ENCODE data around the gene GPI. TPM values are rescaled to one million over a fixed set of nuclear protein-coding genes. Genes with fewer than 3 reads are reported as not detected.
"Not testable (repeated sequence)": the region's sequence is repeated elsewhere in the genome, so short reads cannot be mapped to it uniquely, and the experiment has no call there.

GPI gene
- total RNA-seq, 1 donor from 2014 or later = 136 TPM

DNA sequence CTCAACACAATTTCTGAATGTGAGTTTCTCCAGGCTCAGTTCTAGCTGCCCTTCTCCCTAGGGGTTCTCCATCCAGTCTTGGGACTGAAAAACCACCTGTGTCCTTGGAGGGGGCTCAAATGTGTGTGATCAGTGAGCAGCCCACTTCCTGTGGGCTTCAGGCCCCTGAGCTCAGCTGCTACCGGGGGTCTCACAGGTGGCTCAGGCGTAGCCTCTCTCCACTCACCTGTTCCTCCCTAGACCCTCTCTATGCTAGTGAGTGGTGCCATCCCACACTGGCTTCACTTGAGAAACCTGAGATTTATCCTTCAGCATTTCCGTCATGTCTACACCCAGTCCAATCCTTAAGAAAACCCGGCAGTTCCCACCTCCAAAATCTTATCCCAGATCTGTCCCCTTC, 39.8 kb upstream of the GPI start:
- Histone ChIP-seq H3K27me3 (ENCODE audit: low read depth) (no peaks in the 10 kb centered on the region), H3K4me3 (no peak overlapping the region), H3K27ac (no peak overlapping the region), H3K4me1 (peaks cover 6% of the 10 kb centered on the region), H3K36me3 (peaks cover 95% of the 10 kb centered on the region), H3K9me3 (no peaks in the 10 kb centered on the region)
- TF ChIP-seq, protein P1, sequence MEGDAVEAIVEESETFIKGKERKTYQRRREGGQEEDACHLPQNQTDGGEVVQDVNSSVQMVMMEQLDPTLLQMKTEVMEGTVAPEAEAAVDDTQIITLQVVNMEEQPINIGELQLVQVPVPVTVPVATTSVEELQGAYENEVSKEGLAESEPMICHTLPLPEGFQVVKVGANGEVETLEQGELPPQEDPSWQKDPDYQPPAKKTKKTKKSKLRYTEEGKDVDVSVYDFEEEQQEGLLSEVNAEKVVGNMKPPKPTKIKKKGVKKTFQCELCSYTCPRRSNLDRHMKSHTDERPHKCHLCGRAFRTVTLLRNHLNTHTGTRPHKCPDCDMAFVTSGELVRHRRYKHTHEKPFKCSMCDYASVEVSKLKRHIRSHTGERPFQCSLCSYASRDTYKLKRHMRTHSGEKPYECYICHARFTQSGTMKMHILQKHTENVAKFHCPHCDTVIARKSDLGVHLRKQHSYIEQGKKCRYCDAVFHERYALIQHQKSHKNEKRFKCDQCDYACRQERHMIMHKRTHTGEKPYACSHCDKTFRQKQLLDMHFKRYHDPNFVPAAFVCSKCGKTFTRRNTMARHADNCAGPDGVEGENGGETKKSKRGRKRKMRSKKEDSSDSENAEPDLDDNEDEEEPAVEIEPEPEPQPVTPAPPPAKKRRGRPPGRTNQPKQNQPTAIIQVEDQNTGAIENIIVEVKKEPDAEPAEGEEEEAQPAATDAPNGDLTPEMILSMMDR (IDR thresholded peaks at IDR 0.05) = no peak
- no peak for DNase-seq
- ATAC-seq = no peak
- intact Hi-C loops (cut with DNase I) = no loop called here

DNA sequence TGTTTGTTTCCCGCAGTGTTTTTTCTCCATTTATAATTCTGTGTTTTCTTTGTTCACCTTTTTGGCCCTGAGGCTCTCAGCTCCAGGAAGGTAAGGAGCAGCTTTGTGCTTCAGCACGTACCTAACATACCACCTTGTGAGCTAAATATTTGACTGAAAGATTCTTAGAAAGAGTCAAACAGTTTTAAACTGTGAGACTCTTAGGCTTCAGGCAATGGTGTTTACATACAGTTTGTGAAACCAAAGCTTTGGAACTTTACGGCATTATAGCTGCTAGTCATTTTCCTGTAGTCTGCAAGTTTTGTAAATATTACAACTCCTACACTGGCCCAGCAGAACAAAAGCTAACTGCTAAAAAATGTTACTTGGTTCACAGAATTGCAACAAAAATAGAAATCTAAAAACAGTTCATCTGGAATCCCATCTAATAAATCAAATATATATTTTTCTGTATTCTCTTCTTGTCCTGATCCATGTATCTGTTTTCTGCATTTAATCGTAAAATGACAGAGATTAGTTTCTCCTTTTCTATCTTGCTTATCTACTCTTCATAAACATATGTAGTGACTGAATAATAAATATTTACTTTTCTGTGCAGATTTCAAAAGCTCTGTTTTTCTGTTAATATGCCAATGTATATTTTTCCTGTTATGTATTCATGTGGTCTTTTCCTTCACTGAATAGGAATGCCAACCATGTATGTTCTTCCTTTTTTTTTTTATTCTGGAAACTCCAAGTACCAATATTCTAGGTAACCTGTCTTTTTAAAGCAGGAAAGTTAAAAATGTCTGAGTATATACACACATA, 38.8 kb upstream of the GPI start:
- DNase-seq (no peak), ATAC-seq (no peak)
- no peaks in the 10 kb centered on the region for H3K9me3 ChIP-seq
- H3K36me3 ChIP-seq = peaks cover 95% of the 10 kb centered on the region
- H3K4me1 ChIP-seq = peaks cover 7% of the 10 kb centered on the region
- no peak overlapping the region for H3K4me3 ChIP-seq
- no peak overlapping the region for H3K27ac ChIP-seq
- TF ChIP-seq, protein P1 (IDR thresholded peaks at IDR 0.05) = no peak
- no peaks in the 10 kb centered on the region for H3K27me3 ChIP-seq (ENCODE audit: low read depth)
- intact Hi-C loops (cut with DNase I) = no loop called here

DNA sequence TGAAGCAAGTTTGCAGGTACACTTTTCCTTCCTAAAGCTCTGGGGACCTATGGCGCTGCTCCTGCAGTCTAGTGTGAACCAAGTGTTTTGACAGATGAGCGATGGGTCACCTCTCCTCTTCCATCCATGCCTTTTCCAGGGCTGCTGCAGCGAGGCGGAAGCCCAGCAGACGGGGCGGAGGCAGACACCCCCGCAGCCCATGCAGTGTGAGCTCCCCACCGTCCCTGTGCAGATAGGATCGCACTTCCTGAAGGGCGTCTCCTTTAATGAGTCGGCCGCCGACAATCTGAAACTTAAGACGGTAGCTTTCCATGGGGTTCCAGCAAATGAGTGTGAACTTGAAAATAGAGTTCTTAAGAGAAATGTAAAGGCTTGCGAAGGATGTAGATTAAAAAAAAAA, 37.1 kb upstream of the GPI start:
- ATAC-seq = peak; percentile 26 to 38
- H3K4me1 ChIP-seq = peaks cover 18% of the 10 kb centered on the region
- TF ChIP-seq, protein P1 (IDR thresholded peaks at IDR 0.05) = no peak
- no peaks in the 10 kb centered on the region for H3K9me3 ChIP-seq
- H3K36me3 ChIP-seq = peaks cover 92% of the 10 kb centered on the region
- intact Hi-C loops (cut with DNase I) = no loop called here
- H3K4me3 ChIP-seq = no peak overlapping the region
- DNase-seq = no peak
- peak overlapping the region; percentile 49 for H3K27ac ChIP-seq
- no peaks in the 10 kb centered on the region for H3K27me3 ChIP-seq (ENCODE audit: low read depth)

DNA sequence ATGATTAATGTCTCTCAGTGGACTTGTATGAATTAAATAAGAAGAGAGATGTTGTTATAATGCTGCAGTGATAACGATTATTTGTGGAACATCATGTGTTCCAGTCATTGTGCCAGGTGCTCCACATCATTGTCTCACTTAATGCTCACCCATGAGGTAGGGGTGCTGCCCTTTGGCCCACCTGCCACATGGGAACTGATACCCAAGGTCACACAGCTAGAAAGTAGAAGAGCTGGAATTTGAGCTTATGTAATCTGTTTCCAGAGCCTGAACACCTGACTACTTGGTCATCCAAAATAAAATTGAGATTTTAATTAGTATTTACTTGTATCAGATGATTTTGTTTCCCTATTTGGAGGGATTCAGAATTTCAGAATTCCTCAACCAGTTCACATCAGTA, 36.0 kb upstream of the GPI start:
- TF ChIP-seq, protein P1 (IDR thresholded peaks at IDR 0.05) = no peak
- H3K36me3 ChIP-seq = peaks cover 94% of the 10 kb centered on the region
- intact Hi-C loops (cut with DNase I) = no loop called here
- H3K4me3 ChIP-seq = no peak overlapping the region
- ATAC-seq = no peak
- no peaks in the 10 kb centered on the region for H3K27me3 ChIP-seq (ENCODE audit: low read depth)
- H3K9me3 ChIP-seq = no peaks in the 10 kb centered on the region
- peaks cover 18% of the 10 kb centered on the region for H3K4me1 ChIP-seq
- no peak overlapping the region for H3K27ac ChIP-seq
- no peak for DNase-seq

DNA sequence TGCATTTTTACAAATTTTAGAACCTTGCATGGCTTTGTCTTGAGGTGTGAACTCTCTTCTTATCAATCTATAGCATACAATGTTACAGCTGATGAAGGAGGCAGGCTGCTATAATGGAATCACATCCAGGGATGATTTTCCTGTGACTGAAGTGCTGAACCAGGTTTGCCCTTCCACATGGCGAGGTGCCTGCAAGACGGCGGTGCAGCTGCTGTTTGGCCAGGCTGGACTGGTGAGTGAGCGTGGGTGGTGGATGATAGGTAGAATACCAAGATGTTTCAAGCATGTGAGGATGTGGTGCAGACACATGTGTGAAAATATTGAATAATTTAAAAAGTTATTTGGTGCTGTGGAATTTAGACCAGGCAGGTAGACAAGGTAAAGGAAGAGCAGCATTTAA, 34.9 kb upstream of the GPI start:
- TF ChIP-seq, protein P1 (IDR thresholded peaks at IDR 0.05) = no peak
- Histone ChIP-seq H3K4me1 (peaks cover 18% of the 10 kb centered on the region), H3K27me3 (ENCODE audit: low read depth) (no peaks in the 10 kb centered on the region), H3K36me3 (peaks cover 93% of the 10 kb centered on the region), H3K9me3 (no peaks in the 10 kb centered on the region), H3K4me3 (no peak overlapping the region), H3K27ac (no peak overlapping the region)
- intact Hi-C loops (cut with DNase I) = no loop called here
- no peak for DNase-seq
- no peak for ATAC-seq

DNA sequence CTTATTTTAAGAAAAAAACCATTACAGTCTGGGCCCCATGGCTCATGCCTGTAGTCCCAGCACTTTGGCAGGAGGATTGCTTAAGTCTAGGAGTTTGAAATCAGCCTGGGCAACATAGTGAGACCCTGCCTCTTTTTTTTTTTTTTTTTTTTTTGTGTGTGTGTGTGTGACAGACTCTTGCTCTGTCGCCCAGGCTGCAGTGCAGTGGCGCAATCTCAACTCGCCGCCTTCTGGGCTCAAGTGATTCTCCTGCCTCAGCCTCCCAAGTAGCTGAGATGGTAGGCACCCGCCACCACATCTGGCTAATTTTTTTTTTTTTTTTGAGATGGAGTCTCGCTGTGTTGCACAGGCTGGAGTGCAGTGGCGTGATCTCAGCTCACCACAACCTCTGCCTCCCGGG, 34.4 kb upstream of the GPI start:
- H3K9me3 ChIP-seq; intact Hi-C loops (cut with DNase I); DNase-seq; H3K4me3 ChIP-seq; ATAC-seq; H3K27me3 ChIP-seq (ENCODE audit: low read depth): not testable (repeated sequence)
- H3K36me3 ChIP-seq = peaks cover 93% of the 10 kb centered on the region
- peaks cover 18% of the 10 kb centered on the region for H3K4me1 ChIP-seq
- H3K27ac ChIP-seq = peak overlapping the region; percentile 4

DNA sequence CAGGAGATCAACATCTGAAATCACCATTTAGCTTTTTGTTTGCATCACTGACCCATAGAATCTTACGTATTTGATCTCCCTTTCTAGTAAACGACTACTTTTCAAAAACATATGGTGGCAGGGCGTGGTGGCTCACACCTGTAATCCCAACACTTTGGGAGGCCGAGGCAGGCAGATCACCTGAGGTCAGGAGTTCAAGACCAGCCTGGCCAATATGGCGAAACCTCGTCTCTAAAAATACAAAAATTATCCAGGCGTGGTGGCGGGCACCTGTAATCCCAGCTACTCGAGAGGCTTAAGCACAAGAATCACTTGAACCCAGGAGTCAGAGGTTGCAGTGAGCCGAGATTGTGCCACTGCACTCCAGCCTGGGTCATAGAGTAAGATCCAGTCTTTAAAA, 33.4 kb upstream of the GPI start:
- intact Hi-C loops (cut with DNase I); DNase-seq; H3K4me3 ChIP-seq; H3K9me3 ChIP-seq; H3K27me3 ChIP-seq (ENCODE audit: low read depth); ATAC-seq: not testable (repeated sequence)
- peak overlapping the region; percentile 11 for H3K27ac ChIP-seq
- peaks cover 18% of the 10 kb centered on the region for H3K4me1 ChIP-seq
- peaks cover 90% of the 10 kb centered on the region for H3K36me3 ChIP-seq
